Stimulated activated CD4-positive, alpha-beta T cell treated with anti-CD3 and anti-CD28 coated beads, Interleukin-4, amount 100 ng/mL, for 4 hours (primary cell): ENCODE data around the gene DCHS1.

Experiments used
- DNase-seq, 2 experiments: peaks; one replicate each; pipeline ENCODE4 v3.0.0-alpha.2; 2020

DCHS1 gene

DNA sequence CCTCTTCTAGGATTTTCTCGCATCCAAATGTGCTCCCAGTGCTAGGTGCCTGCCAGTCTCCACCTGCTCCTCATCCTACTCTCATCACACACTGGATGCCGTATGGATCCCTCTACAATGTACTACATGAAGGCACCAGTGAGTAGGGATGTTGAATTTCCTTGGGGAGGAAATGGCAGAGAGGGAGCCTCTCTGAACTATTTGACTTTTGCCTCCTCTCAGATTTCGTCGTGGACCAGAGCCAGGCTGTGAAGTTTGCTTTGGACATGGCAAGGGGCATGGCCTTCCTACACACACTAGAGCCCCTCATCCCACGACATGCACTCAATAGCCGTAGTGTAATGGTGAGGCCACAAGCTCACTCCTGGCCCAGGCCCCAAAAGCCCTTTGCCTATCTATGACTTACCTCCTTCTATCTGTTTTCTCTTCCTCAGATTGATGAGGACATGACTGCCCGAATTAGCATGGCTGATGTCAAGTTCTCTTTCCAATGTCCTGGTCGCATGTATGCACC is 46.0 kb downstream of the DCHS1 start:
- no peak for DNase-seq

DNA sequence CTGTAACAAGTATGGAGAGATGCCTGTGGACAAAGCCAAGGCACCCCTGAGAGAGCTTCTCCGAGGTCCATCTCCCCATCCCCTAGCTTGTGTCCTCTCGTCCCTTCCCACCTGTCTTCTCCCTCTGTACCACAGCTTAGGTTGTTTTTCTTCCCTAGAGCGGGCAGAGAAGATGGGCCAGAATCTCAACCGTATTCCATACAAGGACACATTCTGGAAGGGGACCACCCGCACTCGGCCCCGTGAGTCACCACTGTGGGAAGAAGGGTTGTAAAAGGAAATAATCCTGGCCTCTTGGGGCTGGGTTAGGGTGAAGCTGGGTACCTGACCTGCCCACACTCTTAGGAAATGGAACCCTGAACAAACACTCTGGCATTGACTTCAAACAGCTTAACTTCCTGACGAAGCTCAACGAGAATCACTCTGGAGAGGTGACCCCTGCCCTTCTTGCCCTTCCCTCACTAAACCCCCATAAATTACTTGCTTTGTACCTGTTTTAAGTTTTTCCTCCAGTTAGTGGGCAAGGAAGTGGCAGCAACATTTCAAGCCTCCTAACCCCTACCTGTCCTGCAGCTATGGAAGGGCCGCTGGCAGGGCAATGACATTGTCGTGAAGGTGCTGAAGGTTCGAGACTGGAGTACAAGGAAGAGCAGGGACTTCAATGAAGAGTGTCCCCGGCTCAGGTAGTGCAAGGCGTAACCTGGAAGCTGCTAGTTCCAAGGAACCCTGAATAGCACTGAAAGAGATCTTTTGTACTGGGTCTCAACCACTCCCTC is 46.7 kb downstream of the DCHS1 start:
- no peak for DNase-seq

DNA sequence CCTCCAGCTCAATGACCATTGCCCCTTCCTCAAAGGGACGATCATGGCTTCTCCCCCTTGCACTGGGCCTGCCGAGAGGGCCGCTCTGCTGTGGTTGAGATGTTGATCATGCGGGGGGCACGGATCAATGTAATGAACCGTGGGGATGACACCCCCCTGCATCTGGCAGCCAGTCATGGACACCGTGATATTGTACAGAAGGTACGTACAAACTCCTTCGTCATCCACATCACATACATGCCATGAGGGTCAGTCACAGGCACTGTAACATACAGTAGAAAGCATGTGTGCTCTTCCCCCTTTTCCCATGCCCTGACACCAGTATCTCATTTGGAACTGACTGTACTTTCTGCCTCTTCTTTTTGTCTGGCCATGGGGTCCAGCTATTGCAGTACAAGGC is 47.6 kb downstream of the DCHS1 start:
- no peak for DNase-seq

DNA sequence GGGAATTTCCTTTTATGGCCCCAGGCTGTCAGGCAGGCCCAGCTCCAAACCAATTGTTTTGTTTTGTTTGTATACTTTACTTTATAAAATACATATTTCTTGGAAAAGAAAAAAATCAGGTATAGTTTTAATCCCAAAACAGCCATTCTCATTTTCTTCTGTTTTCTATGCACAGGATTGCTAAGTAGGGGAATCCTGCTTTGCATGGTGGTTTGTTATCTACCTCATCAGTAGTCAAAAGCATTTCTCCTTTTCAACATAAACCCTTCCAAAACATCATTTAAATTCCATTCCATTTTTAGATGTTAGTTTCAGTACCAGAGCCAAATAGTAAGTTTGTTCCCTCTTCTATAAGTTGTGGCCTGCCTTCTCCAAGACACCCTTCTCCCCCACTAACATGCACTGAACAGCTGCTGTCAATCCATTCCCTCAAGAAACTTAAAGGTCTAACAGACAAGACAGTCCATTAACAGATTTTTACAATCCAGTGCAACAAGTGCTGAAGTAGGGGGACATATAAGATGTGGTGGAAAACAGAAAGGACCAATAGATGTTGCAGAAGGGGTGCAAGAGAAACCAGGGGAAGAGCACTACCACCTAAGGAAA is 48.3 kb downstream of the DCHS1 start:
- DNase-seq: no peak

DNA sequence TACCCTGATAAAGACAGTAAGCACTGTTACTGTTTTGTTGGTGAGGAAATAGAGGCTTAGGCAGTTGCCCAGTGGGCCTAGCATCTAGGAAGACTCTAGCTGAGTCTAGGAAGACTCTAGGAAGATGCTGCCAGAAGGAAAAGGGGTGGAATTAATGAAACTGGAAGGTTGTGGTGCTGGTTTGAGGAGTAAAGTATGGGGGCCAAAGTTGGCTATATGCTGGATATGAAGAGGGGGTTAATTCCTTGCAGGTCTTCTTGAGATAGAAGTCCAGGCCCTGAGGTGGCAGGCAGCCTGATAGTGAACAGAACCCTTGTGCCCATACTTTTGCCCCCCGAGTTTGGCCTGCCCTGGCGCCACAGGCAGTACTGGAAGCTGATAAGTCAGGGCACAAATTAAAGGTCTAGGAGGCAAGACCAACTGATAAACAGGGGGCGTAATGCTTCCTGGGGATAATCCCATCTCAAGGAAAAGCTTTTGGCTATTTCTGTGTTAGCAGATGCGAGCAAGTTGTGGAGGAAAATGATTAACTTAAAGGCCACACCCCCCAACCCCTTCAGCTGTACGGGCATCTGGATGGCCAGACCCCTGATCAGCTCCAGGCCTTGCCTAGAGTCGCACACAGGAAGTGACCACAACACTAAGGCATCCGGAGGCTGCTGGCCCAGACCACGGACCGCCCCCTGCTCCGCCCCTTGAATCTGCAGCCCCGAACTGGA is 49.0 kb downstream of the DCHS1 start:
- DNase-seq: peak in 1 of 2 experiments; percentile 34

DNA sequence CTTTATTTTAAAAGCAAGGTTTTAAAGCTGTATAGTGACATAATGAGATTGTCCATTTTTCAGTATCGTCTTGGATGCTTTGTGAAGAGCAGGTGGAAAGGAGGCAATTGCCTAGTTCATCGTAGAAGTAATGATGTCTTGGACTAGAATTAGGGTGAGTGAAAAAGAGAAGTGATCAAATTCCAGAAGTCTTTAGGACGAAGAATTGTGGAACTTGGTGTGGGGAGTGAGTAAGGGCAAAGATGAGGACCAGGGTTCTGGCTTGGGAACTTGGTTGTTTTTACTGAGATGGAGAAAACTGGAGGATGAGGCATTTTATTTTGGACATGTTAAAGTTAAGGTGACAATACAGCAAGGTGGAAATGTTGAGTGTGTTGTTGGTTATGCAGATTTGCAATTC is 50.8 kb downstream of the DCHS1 start:
- no peak for DNase-seq

DNA sequence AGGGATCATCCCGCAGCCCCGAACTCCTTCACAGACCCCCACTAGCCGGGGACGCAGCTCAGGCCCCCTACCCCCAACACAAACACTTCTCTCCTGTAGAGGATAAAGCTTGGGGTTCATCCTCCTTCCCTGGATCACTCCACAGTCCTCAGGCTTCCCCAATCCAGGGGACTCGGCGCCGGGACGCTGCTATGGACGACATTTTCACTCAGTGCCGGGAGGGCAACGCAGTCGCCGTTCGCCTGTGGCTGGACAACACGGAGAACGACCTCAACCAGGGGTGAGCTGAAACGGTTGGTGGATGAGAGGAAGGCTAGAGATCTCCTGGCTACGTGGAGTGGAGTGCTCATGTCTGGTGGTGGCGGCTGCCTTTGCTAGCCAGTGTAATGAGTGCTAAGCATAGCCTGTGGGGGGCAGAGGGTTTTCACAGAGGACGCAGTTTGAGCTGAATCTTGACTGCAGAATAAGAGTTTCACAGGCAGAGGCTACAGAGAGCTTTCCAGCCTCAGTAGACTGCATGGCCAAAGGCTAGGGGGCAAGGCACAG is 51.5 kb downstream of the DCHS1 start:
- peak; percentile 33 to 52 for DNase-seq

DNA sequence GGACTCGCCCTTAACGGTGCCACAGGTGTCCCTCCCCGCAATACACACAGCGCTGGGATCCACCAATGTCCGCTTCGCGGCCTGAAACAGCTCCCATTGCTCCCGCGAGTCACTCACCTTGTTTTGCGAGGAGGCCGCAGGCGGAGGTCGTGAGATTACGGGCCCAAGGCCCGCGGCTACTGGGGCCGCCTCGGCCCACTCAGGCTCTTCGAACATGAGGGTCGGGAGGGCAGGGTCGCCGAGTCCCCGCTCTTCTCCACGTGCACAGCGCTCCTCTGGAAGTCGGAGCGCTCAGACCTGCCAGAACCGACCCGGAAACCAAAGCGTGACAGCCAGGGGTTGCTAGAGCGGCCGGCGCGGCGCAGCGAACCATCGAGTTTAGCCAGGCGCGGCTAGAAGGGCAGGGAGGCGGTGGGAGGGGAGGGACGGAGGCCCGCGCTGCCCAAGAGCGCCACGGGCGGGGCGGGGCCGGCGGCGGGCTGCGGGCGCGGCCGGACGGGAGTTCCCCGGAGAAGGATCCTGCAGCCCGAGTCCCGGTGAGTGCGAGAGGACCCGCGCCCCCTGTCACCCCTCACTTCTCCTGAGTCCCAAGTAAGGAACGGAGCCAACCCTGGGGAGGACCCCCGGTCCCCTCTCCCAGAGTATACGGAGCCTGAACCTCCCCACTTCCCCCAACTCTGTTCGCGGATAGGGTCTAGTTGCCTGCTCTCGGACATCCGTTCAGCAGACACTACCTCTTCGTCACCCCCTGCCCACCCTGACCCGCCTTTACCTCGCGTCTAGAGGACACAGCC is 52.1 kb downstream of the DCHS1 start, which contains the start of the genes ILK and RRP8:
ILK (plus strand) TSS at position 488 of the 794 bp plus-strand sequence. CDS start 498 bp downstream, outside the sequence.
RRP8 (minus strand) TSS at position 330 of the 794 bp plus-strand sequence; CDS start at position 216, 114 bp downstream.
- DNase-seq: peak; percentile 82 to 84

DNA sequence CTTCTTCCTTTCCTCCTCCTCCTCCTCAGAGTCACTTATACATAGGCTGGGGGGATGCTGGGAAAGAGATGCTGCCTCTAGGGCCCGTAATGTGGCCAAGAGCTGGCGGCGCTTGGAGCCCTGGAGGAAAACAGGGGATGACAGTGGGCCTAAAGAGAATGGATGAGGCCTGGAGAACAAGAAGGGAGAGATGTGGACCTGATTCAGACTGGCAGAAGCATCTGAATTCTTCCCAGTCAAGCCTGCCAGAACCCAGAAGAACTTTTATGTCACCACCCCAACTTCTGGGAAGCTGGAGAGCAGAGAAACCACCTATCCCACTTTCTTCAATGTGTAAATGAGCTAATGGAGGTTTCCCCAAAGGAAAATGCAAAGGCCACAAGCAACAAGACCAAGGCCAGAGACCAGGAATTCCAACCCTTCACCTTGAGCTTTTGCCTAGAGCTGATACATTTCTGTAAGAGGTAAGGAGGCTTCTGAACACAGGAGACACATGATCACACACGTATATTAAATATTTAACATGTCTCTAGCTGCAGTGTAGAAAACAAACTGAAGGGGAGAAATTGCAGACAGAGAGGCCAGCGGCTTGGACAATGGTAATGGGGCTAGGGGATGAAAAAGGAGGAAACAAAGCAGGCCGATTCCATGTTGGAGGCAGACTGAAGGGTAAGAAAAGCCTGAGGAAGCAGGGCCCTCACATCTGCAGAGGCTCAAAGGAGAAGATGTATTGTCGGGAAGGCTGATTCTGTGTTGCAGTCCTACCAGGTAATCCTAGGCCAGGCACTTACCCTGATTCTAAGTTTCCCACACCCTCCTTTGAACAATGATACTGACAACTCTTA is 53.3 kb downstream of the DCHS1 start:
- no peak for DNase-seq

DNA sequence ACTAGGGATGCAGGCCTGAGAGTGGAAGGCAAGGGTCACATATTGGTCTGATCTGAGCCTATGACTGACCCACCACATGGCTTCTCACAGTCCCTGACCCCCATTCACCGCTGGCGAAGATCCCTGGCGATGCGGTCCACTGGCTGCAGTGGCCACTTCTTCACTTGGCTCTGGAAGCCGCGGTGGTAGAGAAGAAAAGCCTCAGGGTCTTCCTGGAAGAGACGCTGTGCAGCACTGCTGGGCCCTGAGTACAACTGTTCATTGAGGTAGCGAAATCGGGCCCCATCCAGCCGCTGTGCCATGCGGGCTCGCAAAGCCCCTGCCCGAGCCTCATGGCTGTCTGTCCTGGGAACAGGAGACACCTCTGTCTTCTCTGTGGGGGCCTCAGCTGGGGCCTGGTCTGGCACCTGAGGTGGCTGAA is 54.6 kb downstream of the DCHS1 start:
- DNase-seq: no peak

DNA sequence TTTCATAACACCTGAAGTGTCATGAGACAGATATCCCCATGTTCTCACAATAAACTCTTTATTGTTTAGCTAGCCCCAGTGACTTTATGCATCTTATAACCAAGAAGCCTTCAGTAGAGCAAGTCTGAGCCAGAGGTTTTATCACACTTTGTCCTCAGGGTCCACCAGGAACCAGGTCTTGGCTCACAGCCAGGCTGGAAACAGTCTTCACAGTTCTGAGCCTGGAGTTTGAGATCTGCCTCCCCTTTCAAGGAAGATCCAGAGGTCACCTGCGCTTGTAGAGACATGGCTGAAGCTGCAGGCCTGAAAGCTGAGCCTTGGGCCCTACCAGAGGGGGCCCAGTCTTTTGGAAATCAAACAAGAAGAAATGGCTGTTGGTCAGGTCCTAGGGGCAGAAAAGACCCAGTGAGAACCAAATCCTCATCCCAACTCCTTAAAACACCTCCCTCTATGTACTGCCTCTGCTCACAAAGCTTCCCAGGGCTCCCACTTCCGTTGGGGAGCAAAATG is 55.7 kb downstream of the DCHS1 start:
- DNase-seq: no peak

DNA sequence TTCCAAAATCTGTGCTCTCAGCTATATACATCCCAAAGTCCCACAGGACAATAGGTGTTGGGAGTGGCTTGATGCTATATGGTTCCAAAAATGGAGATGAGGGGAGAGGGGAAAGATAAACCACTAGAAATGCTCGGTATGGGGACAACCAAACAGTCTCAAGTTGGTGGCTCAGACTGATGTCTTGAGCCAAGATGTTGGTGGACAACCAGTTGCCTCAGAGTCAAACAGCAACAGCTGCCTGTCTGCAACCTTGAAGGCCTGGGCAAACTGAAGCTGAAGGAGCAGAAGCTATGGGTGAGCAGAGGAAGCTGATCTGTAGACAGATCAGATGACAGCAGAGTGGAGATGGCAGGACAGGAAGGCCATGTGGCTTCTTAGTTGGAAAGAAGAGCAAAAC is 56.2 kb downstream of the DCHS1 start:
- no peak for DNase-seq

DNA sequence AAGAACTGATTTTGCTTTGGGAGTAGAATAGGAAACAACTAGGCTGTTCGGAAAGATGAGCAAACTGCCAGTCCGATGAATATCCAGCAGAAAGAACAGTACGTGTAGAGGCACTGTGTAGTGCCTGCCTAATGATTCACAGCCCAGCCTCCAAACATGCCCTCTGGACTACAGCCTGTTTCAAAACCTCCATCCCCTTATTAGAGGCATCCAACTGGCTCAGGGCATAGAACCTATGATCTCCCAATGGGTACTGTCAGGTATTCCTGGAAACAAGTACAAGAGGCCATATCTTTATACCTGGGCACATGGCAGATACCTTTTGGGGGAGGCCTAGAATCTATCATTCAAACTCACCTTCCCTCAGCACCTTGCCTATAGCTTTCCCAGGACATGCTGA is 57.1 kb downstream of the DCHS1 start:
- no peak for DNase-seq

DNA sequence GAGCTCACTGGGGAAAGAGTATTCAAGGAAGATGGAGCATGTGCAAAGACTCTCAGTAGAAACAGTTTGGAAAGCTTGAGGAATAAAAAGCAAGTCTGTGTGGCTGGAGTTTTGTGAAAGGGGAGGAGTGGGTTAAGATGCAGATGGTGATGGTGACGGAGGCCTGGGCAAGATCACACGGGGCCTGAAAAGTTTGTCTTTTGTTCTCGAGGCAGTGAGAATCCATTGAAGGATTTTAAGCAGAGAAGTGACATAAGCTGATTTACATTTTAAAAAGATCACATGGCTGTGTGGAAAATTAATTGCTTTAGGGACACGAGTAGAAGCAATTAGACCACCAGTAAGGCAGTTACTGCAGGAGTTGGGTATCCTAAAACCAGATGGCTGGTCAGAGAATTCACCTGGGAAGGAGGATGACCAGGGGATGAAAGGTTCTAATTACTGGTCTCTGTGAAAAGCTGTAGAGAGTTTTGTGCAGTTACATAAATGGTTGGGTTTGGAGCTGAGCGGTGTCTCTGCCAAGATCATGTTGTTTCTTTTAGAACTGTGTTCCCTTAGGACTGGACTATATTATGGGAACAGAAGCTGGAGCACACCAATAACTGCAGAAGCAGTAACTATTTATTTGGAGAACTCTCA is 59.3 kb downstream of the DCHS1 start:
- DNase-seq: no peak

DNA sequence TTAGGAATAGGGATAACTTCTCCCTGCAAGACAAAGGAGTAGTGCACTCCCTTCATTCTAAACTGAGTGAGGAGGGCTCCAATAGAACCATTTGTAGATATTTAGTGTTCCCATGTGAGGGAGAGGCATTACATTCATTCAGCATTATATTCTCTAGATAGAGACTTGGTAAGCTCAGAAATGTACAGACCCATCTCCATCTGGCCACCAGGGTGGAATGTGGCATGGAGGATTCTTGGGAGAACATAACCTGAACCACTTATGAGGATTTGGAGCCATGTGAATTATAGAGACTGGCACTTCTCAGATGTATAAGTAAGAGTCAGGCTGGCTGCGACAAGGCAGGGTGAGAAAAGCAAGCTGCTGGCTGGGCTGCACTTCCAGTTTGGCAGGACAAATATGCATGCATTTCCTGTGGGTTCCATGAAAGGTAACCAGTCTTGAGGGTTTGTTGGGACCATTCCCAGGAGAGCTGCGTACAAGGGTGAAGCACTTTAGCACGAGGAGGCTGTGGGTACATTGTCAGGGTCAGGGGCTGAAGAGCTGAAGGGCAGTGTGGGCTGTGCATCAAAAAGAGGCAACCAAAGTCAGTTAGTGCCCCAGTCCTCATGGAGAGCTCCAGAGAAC is 61.4 kb downstream of the DCHS1 start:
- no peak for DNase-seq

DNA sequence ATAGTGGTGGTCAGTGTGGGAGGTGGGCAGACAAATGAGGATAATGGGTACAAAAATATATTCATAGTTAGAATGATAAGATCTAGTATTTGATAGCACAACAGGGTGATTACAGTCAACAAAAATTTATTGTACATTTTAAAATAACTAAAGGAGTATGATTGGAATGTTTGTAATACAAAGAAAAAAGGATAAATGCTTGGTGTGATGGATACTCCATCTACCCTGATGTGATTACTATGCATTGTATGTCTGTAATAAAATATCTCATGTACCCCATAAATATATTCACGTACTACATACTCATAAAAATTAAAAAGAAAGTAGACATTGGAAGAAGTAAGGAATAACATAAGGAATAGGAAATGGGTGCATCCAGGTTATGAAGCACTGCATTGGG is 67.6 kb downstream of the DCHS1 start:
- DNase-seq: no peak

DNA sequence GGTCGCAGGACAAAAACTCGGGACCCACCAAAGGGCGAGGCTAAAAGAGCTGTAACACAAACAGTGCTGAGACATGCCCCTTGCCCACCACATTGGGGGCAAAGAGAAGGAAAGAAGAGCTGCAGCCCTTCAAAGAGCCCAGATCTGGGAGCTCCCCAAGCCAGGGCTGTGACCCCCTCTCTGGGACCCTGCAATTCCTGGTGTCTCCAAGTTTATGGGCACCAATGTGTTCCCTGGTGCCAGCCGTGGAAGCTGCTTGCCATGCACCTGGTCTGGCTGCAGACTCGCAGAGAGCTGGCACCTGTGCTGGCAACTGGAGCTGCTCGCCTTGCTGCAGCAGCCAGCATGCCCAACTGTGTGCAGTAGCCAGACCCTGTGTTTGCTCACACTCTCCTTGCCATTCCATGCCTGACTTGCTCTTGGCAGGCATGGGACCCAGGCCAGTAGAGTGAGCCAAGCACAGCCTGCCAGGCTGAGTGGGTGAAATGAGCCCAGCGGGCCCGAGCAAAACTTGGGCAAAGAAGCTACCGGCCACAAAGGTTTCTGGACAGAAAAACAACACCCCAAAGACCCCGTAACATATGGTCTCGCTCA is 68.2 kb downstream of the DCHS1 start:
- DNase-seq: no peak

DNA sequence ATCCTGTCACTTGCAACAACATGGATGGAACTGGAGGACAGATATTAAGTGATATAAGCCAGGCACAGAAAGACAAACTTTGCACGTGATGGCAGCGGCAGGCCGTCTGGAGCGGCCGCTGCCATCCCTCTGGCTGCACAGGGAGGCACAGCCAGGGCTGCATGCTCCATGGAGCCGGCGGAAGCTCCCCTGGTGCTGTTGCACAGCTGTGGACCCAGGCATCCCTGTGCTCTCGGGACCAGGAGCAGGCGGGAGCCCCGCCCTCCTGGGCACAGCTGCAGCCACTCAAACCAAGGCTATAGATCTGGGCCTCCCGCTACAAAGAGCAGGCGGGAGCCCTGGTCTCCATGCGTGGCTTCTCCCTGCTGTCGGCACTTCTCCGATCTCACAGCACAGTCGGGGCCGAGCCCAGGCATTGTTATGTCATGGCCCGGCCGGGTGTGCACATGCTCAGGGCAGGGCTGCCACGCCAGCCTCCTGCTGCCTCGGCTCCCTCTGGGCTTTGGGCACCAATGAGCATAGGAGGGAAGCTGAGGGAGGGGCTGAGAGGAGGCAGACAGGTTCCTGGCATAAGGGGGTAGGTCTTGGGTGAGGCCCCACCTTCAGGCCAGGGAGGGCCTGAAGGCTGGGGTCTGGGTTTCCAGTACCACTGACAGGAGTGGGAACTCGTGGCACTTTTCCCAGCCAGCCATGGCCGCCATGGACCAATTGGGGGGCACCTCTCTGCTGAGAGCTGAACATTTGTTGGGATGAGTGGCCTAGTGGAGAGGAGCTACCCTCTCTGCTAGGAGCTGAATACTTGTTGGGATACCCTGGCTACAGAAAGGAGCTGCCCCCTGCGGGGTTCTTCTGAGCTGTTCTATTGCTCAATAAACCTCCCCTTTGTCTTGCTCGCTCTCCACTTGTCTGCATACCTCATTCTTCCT is 68.9 kb downstream of the DCHS1 start:
- DNase-seq: no peak

DNA sequence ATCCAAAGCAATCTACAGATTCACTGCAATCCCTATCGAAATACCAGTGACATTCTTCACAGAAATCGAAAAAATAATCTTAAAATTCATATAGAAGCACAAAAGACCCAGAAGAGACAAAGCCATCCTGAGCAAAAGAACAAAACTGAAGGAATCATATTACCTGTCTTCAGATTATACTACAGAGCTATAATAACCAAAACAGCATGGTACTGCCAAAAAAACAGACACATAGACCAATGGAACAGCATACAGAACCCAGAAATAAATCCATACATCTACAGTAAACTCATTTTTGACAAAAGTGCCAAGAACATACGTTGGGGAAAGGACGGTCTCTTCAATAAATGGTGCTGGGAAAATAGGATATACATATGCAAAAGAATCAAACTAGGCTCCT is 71.1 kb downstream of the DCHS1 start:
- no peak for DNase-seq
